HG02943 (cell line): ENCODE data around the gene CABP4.

Experiments
- ATAC-seq: cut with Tn5 transposase; IDR thresholded peaks from one replicate; pipeline ENCODE4 v1.9.1; 2021; ENCODE audit warnings: mild to moderate bottlenecking, low read depth, moderate library complexity; ENCODE audit not compliant: unreplicated experiment

The CABP4 gene

GRCh38 chr11:67493548-67494370 is 38.6 kb downstream of the CABP4 start:
- ATAC-seq = no peak

- no peak for ATAC-seq
Observed at GRCh38 chr11:67494371-67495233, 39.4 kb downstream of the CABP4 start.

- ATAC-seq = no peak
Observed at GRCh38 chr11:67495234-67496005, 40.3 kb downstream of the CABP4 start.

GRCh38 chr11:67496113-67496512 is 41.0 kb downstream of the CABP4 start:
- no peak for ATAC-seq

GRCh38 chr11:67497656-67498291 is 42.6 kb downstream of the CABP4 start:
- ATAC-seq = no peak

GRCh38 chr11:67498544-67498972 is 43.4 kb downstream of the CABP4 start:
- no peak for ATAC-seq

- no peak for ATAC-seq
Observed at GRCh38 chr11:67499808-67500483, 44.8 kb downstream of the CABP4 start.

- ATAC-seq = no peak
Observed at GRCh38 chr11:67500484-67500821, 45.3 kb downstream of the CABP4 start.

- no peak for ATAC-seq
Observed at GRCh38 chr11:67500831-67501715, 45.9 kb downstream of the CABP4 start.

GRCh38 chr11:67501854-67502253 is 46.7 kb downstream of the CABP4 start:
- ATAC-seq = no peak

GRCh38 chr11:67502328-67502979 is 47.3 kb downstream of the CABP4 start:
- no peak for ATAC-seq

GRCh38 chr11:67503119-67504004 is 48.2 kb downstream of the CABP4 start:
- no peak for ATAC-seq

- ATAC-seq = no peak
Observed at GRCh38 chr11:67504005-67504949, 49.1 kb downstream of the CABP4 start.

- ATAC-seq = no peak
Observed at GRCh38 chr11:67504950-67505581, 49.9 kb downstream of the CABP4 start, which contains the start of gene PITPNM1. Gene PITPNM1, minus strand, starts transcription at chr11:67505363. Its CDS starts 1,183 bp downstream, at chr11:67504180.

GRCh38 chr11:67505605-67506396 is 50.6 kb downstream of the CABP4 start:
- ATAC-seq = no peak
